ENCODE measurements around the gene CTSW. TPM values are rescaled to one million over a fixed set of nuclear protein-coding genes. Genes with fewer than 3 reads are reported as not detected.
A peak's percentile ranks its signal among the peaks of the same experiment; 100 is the strongest.

The CTSW gene
- polyA plus RNA-seq, 3 donors = 0.71 to 1.3 (median 0.78) TPM

DNA sequence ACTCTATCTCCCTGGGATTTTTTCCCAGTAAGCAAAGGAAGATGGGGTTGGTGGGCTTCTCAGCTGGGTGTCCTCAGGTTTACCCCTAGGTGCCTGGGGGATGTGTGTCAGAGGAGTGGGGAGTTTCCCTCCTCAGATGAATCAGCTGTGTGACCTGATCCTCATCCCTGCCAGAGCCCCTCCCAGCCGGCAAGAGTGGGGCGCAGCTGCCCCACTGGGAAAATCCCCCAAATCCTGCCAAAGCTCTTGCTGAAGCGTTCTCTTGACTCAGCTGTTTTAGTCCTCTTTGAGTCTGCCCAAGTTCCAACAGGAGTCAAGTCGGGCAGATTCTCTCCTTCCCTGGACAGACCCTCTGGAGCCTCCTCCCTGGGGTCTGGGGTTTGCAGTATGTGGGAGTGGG lies 33.2 kb downstream of the CTSW start:
- Histone ChIP-seq H3K79me2 (ENCODE audit: insufficient read depth, low read length) (peaks cover 12% of the 10 kb centered on the region), H3K4me2 (replicated peaks; ENCODE audit: extremely low read depth, low read length, poor library complexity, severe bottlenecking) (no peak overlapping the region), H4K20me1 (ENCODE audit: insufficient read depth, low read length) (peaks cover 10% of the 10 kb centered on the region), H3K9me3 (replicated peaks in 1 of 2; ENCODE audit: control insufficient read depth in 1 of 2, insufficient read depth in 1 of 2, low read length in 2 of 2) (no peaks in the 10 kb centered on the region), H3K36me3 (replicated peaks in 1 of 2; ENCODE audit: control insufficient read depth in 1 of 2, insufficient read depth in 2 of 2, low read length in 2 of 2) (no peaks in the 10 kb centered on the region), H3K4me1 (ENCODE audit: control insufficient read depth in 1 of 2, insufficient read depth in 2 of 2, low read length in 2 of 2) (peaks cover 44 to 48% of the 10 kb centered on the region in 2 donors), H3K27me3 (ENCODE audit: control insufficient read depth in 2 of 2, insufficient read depth in 2 of 2, low read length in 2 of 2) (no peaks in the 10 kb centered on the region), H3K4me3 (replicated peaks in 1 of 3; ENCODE audit: low read depth in 2 of 3, low read length in 3 of 3) (no peak overlapping the region), H3K9ac (ENCODE audit: insufficient read depth, low read length, poor library complexity, severe bottlenecking) (no peak overlapping the region), H2AFZ (ENCODE audit: insufficient read depth, low read depth, low read length, poor library complexity, severe bottlenecking) (no peak overlapping the region), H3K27ac (ENCODE audit: low read depth in 1 of 2, low read length in 2 of 2) (no peak overlapping the region)
- Mint-ChIP-seq H3K4me3 (no peak overlapping the region), H3K9me3 (no peaks in the 10 kb centered on the region), H3K27ac (peak overlapping the region in 1 of 7 donors; percentile 77), H3K4me1 (peaks cover 44% of the 10 kb centered on the region), H3K27me3 (ENCODE audit: low read depth in 3 of 3) (peaks cover 0 to 6% (median 4%) of the 10 kb centered on the region in 3 donors), H3K36me3 (peaks cover 6 to 8% of the 10 kb centered on the region in 2 donors)
- TF ChIP-seq, protein P1, sequence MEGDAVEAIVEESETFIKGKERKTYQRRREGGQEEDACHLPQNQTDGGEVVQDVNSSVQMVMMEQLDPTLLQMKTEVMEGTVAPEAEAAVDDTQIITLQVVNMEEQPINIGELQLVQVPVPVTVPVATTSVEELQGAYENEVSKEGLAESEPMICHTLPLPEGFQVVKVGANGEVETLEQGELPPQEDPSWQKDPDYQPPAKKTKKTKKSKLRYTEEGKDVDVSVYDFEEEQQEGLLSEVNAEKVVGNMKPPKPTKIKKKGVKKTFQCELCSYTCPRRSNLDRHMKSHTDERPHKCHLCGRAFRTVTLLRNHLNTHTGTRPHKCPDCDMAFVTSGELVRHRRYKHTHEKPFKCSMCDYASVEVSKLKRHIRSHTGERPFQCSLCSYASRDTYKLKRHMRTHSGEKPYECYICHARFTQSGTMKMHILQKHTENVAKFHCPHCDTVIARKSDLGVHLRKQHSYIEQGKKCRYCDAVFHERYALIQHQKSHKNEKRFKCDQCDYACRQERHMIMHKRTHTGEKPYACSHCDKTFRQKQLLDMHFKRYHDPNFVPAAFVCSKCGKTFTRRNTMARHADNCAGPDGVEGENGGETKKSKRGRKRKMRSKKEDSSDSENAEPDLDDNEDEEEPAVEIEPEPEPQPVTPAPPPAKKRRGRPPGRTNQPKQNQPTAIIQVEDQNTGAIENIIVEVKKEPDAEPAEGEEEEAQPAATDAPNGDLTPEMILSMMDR (IDR thresholded peaks at IDR 0.05) = no peak
- DNase-seq = peak in 1 of 3 donors; percentile 76
- WGBS (ENCODE audit: insufficient coverage) = 88% methylated on average over 3 of the region's 4 CpGs
- intact Hi-C loops (cut with micrococcal nuclease) = no loop called here

GRCh38 chr11:65915101-65915820 lies 35.6 kb downstream of the CTSW start:
- TF ChIP-seq, protein P1 (IDR thresholded peaks at IDR 0.05) = no peak
- peak overlapping the region; percentile 68 for H3K4me2 ChIP-seq (replicated peaks; ENCODE audit: extremely low read depth, low read length, poor library complexity, severe bottlenecking)
- intact Hi-C loops (cut with micrococcal nuclease) = no loop called here

More at GRCh38 chr11:65915101-65915820, 35.6 kb downstream of the CTSW start:
- H3K4me3 ChIP-seq (replicated peaks in 1 of 3; ENCODE audit: low read depth in 2 of 3, low read length in 3 of 3) = peak overlapping the region in 1 of 3 experiments; percentile 44
- H3K79me2 ChIP-seq (ENCODE audit: insufficient read depth, low read length) = peaks cover 31% of the 10 kb centered on the region
- H3K27ac ChIP-seq (ENCODE audit: low read depth in 1 of 2, low read length in 2 of 2) = peak overlapping the region; percentile 48 to 85
- Mint-ChIP-seq H3K27ac (peak overlapping the region; percentile 25 to 88 (median 83)), H3K36me3 (peaks cover 6 to 8% of the 10 kb centered on the region in 2 donors), H3K9me3 (no peaks in the 10 kb centered on the region), H3K27me3 (ENCODE audit: low read depth in 3 of 3) (peaks cover 0 to 2% (median under 1%) of the 10 kb centered on the region in 3 donors), H3K4me1 (peaks cover 54% of the 10 kb centered on the region), H3K4me3 (peak overlapping the region; percentile 68 to 73)
- WGBS (ENCODE audit: insufficient coverage) = 34% methylated on average over 8 of the region's 10 CpGs
- H3K4me1 ChIP-seq (ENCODE audit: control insufficient read depth in 1 of 2, insufficient read depth in 2 of 2, low read length in 2 of 2) = peaks cover 57 to 63% of the 10 kb centered on the region in 2 donors
- no peak for DNase-seq
- peaks cover 10% of the 10 kb centered on the region for H4K20me1 ChIP-seq (ENCODE audit: insufficient read depth, low read length)
- H3K9ac ChIP-seq (ENCODE audit: insufficient read depth, low read length, poor library complexity, severe bottlenecking) = peak overlapping the region; percentile 24
- H3K9me3 ChIP-seq (replicated peaks in 1 of 2; ENCODE audit: control insufficient read depth in 1 of 2, insufficient read depth in 1 of 2, low read length in 2 of 2) = no peaks in the 10 kb centered on the region
- no peaks in the 10 kb centered on the region for H3K36me3 ChIP-seq (replicated peaks in 1 of 2; ENCODE audit: control insufficient read depth in 1 of 2, insufficient read depth in 2 of 2, low read length in 2 of 2)
- no peaks in the 10 kb centered on the region for H3K27me3 ChIP-seq (ENCODE audit: control insufficient read depth in 2 of 2, insufficient read depth in 2 of 2, low read length in 2 of 2)
- no peak overlapping the region for H2AFZ ChIP-seq (ENCODE audit: insufficient read depth, low read depth, low read length, poor library complexity, severe bottlenecking)
